IPS-20b (cell line): Measurements from ENCODE around the gene CHID1.

Experiments used
- H3K27ac ChIP-seq: one replicate; pipeline ENCODE4 v1.5.1; 2013; ENCODE audit warnings: low read length
- H3K27me3 ChIP-seq: 2 replicates; pipeline ENCODE4 v1.6.1; 2013; ENCODE audit warnings: mild to moderate bottlenecking, low read length, inconsistent platforms; ENCODE audit not compliant: insufficient read depth
- H3K36me3 ChIP-seq: 2 replicates; pipeline ENCODE4 v1.6.1; 2013; ENCODE audit warnings: low read depth, mild to moderate bottlenecking, inconsistent platforms, low read length, moderate library complexity; ENCODE audit not compliant: insufficient read depth
- H3K4me1 ChIP-seq: 2 replicates; pipeline ENCODE4 v1.6.1; 2013; ENCODE audit warnings: mild to moderate bottlenecking, control low read depth, inconsistent platforms, low read length, moderate library complexity; ENCODE audit not compliant: insufficient read depth
- H3K4me3 ChIP-seq: 2 replicates; pipeline ENCODE4 v1.5.1; 2013; ENCODE audit warnings: mild to moderate bottlenecking, low read length, inconsistent platforms
- H3K9ac ChIP-seq: 2 replicates; pipeline ENCODE4 v1.6.1; 2013; ENCODE audit warnings: low read depth, mild to moderate bottlenecking, inconsistent platforms, low read length, moderate library complexity
- H3K9me3 ChIP-seq: 2 replicates; pipeline ENCODE4 v1.6.1; 2013; ENCODE audit warnings: mild to moderate bottlenecking, low read depth, low read length, inconsistent platforms; ENCODE audit not compliant: insufficient read depth

Gene CHID1

GRCh38 chr11:905952-906351, 4.7 kb downstream of the CHID1 start:
- Histone ChIP-seq H3K4me1 (no peaks in the 10 kb centered on the region), H3K27ac (no peak overlapping the region)

GRCh38 chr11:904380-904779, 6.2 kb downstream of the CHID1 start:
- peaks cover 59% of the 10 kb centered on the region for H3K36me3 ChIP-seq
- H3K4me1 ChIP-seq, result no peaks in the 10 kb centered on the region

More at GRCh38 chr11:905952-906351, 4.7 kb downstream of the CHID1 start:
- Histone ChIP-seq H3K27me3 (no peaks in the 10 kb centered on the region), H3K9ac (no peak overlapping the region), H3K9me3 (no peaks in the 10 kb centered on the region), H3K36me3 (peaks cover 43% of the 10 kb centered on the region), H3K4me3 (no peak overlapping the region)

GRCh38 chr11:901452-902061, 9.1 kb downstream of the CHID1 start:
- no peak overlapping the region for H3K4me3 ChIP-seq
- H3K9ac ChIP-seq, result no peak overlapping the region
- H3K36me3 ChIP-seq, result peaks cover 71% of the 10 kb centered on the region
- no peak overlapping the region for H3K27ac ChIP-seq
- H3K4me1 ChIP-seq, result no peaks in the 10 kb centered on the region
- no peaks in the 10 kb centered on the region for H3K9me3 ChIP-seq
- no peaks in the 10 kb centered on the region for H3K27me3 ChIP-seq

More at GRCh38 chr11:904380-904779, 6.2 kb downstream of the CHID1 start:
- Histone ChIP-seq H3K9me3 (no peaks in the 10 kb centered on the region), H3K4me3 (no peak overlapping the region), H3K27me3 (no peaks in the 10 kb centered on the region), H3K27ac (no peak overlapping the region), H3K9ac (no peak overlapping the region)

GRCh38 chr11:900545-900944, 10.1 kb downstream of the CHID1 start:
- Histone ChIP-seq H3K4me3 (no peak overlapping the region), H3K27ac (no peak overlapping the region), H3K27me3 (no peaks in the 10 kb centered on the region), H3K9me3 (no peaks in the 10 kb centered on the region), H3K9ac (no peak overlapping the region), H3K36me3 (peaks cover 71% of the 10 kb centered on the region), H3K4me1 (no peaks in the 10 kb centered on the region)

- no peak overlapping the region for H3K27ac ChIP-seq
- H3K36me3 ChIP-seq, result peaks cover 67% of the 10 kb centered on the region
- no peaks in the 10 kb centered on the region for H3K9me3 ChIP-seq
- H3K9ac ChIP-seq, result no peak overlapping the region
- no peak overlapping the region for H3K4me3 ChIP-seq
- H3K4me1 ChIP-seq, result no peaks in the 10 kb centered on the region
- H3K27me3 ChIP-seq, result no peaks in the 10 kb centered on the region
These were observed 10.9 kb downstream of the CHID1 start for GRCh38 chr11:899724-900123.

- Histone ChIP-seq H3K9ac (no peak overlapping the region), H3K4me1 (no peaks in the 10 kb centered on the region), H3K36me3 (peaks cover 57% of the 10 kb centered on the region), H3K27me3 (no peaks in the 10 kb centered on the region), H3K4me3 (no peak overlapping the region), H3K9me3 (no peaks in the 10 kb centered on the region), H3K27ac (no peak overlapping the region)
These were observed 11.9 kb downstream of the CHID1 start for GRCh38 chr11:898540-899190.

- peaks cover 55% of the 10 kb centered on the region for H3K36me3 ChIP-seq
- H3K4me3 ChIP-seq, result no peak overlapping the region
- no peak overlapping the region for H3K27ac ChIP-seq
- H3K27me3 ChIP-seq, result no peaks in the 10 kb centered on the region
- H3K9ac ChIP-seq, result no peak overlapping the region
- no peaks in the 10 kb centered on the region for H3K9me3 ChIP-seq
- no peaks in the 10 kb centered on the region for H3K4me1 ChIP-seq
These were observed 12.5 kb downstream of the CHID1 start for GRCh38 chr11:898143-898511.

- Histone ChIP-seq H3K27me3 (no peaks in the 10 kb centered on the region), H3K9me3 (no peaks in the 10 kb centered on the region), H3K27ac (no peak overlapping the region), H3K4me3 (no peak overlapping the region), H3K36me3 (peaks cover 49% of the 10 kb centered on the region), H3K9ac (no peak overlapping the region), H3K4me1 (no peaks in the 10 kb centered on the region)
These were observed 13.1 kb downstream of the CHID1 start for GRCh38 chr11:897253-898142.

- Histone ChIP-seq H3K9me3 (no peaks in the 10 kb centered on the region), H3K27ac (no peak overlapping the region), H3K36me3 (peaks cover 29% of the 10 kb centered on the region), H3K4me1 (no peaks in the 10 kb centered on the region; the same call in 1 of the 2 replicates), H3K27me3 (no peaks in the 10 kb centered on the region), H3K9ac (no peak overlapping the region), H3K4me3 (no peak overlapping the region)
These were observed 15.1 kb downstream of the CHID1 start for GRCh38 chr11:895331-896110.

- Histone ChIP-seq H3K27me3 (no peaks in the 10 kb centered on the region), H3K9me3 (no peaks in the 10 kb centered on the region), H3K4me1 (no peaks in the 10 kb centered on the region; the same call in 1 of the 2 replicates), H3K36me3 (peaks cover 21% of the 10 kb centered on the region), H3K27ac (no peak overlapping the region), H3K4me3 (no peak overlapping the region), H3K9ac (no peak overlapping the region)
These were observed 15.9 kb downstream of the CHID1 start for GRCh38 chr11:894575-895201.
